Posterior vena cava (tissue), 2 donors: ENCODE measurements around the gene DDX51. TPM values are rescaled to one million over a fixed set of nuclear protein-coding genes. Genes with fewer than 3 reads are reported as not detected.
"Not testable (repeated sequence)": the region's sequence is repeated elsewhere in the genome, so short reads cannot be mapped to it uniquely, and the experiment has no call there.

ENCODE experiments used
- DNase-seq: peaks from one replicate; pipeline ENCODE4 v3.0.0-alpha.2; 2020; ENCODE audit warnings: low spot score
- intact Hi-C, 2 donors: fragments of 100-400 bp; cut with DNase I; formaldehyde crosslinking; loops; one replicate each; pipeline versions ENCODE4 v1.14.1 to v1.14.2; 2022 to 2023
- total RNA-seq, 2 donors: library from RNA; stranded (reverse); fragmentation: NEBNext Ultra II Directional; extraction: Animal tissue kit (Norgen Biotek cat#: 25700); gene quantifications; one replicate each; pipeline ENCODE4 v1.2.1, GENCODE V29; 2021
- donor health status: DM: yes; HTN: yes; CAD: no.
- donor health status: DM: yes; HTN: yes; CAD: no.

Gene DDX51
- total RNA-seq, 2 donors from 2014 or later = 9.7 to 10.2 TPM

DNA sequence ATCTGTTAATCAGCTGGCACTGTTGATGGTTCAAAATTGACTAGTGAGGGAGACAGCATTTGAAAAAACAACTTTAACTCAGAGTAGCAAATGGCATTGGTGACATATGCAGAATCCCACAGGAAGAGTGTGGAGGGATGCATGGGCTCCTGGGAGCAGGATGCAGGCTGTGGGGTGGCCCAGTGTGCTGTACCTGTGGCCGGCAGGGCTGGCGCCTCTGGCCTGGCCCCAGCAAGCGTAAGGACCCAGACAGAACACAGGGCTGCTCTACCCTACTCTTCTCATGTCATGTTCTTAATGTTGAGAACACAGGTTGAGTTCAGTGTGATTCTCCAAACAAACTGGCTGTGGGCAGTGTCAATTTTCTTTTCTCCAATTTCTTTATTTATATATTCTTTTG lies 33.4 kb downstream of the DDX51 start:
- intact Hi-C loops = no loop called here
- no peak for DNase-seq

DNA sequence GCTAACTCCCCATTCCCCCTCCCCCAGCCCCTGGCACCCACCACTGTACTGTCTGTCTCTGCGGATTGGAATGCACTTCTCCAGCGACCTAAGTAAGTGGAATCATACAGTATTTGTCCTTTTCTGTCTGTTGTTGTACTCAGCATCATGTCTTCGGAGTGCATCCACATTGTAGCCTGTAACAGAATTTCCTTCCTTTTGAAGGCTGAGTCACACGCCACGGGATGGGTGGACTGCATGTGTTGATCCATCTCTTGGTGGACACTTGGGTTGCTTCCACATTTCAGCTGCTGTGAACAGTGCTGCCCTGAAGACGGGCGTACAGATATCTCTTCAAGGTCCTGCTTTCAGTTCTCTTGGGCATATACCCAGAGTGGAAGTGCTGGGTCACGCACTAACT lies 34.4 kb downstream of the DDX51 start:
- intact Hi-C loops = no loop called here
- DNase-seq = no peak

DNA sequence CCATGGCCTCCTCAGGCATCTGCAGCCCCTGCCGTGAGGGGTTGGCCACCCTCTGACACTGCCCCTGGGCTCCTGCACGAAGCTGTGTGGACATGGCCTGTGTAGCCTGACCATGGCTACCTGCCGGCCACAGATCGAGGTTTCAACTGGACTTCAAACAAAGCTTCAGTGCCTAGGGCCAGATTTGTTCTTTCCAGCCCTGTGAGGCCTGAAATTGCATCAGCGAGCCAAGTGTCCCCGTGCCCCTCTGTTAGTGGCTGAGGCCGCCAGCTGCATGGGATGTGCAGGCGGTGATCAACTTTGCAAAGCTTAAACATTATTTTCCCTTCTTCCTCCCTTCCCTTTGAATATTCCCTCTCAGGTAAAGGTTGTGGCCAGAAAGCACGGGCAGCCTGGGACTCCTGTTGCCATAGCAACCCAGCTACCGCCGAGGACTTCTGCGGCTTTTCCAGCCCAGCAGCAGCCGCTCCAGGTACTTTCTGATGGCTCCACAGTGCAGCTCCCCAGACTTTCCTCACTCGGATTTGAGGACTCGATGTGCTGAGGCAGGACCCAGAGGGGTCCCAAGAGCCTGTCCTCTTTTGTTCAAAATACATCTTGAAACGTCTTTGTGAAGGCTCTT lies 35.8 kb downstream of the DDX51 start:
- intact Hi-C loops = no loop called here
- DNase-seq = no peak

DNA sequence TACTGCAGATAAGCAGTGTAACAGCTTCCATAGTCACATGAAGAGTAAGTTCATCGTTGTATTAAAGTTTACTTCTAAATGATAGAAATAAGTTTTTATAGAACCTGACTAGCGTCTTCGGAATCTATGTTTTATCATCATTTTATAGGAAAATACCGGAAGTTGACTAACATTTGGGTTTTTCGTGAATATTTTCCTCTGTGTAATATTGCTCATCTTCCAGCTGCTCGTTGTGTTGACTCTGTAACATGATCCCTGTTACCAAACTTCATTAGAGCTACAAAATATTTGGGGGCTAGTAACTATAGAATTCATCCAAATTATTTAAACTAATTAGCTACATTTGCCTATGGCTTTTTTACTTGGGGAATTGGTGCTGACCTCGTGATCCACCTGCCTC lies 37.2 kb downstream of the DDX51 start:
- intact Hi-C loops = no loop called here
- no peak for DNase-seq

DNA sequence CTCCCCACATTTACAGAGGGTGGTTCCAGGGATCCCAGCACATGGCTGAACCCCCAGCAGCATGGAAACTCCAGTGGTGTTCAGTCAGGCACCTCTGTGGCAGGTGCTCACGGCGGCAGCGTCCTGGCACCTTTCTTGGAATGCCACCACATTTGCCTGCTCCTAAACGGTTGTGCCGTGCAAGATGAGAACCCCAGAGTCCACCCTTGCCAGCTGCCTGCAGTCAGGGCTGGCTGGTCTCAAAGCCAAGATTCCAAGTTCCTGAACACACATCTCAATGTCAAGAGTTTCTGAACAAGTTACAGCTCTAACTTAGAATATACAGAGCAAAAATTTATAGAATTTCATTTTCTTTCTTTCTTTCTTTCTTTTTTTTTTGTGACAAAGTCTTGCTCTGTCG lies 38.7 kb downstream of the DDX51 start:
- intact Hi-C loops = no loop called here
- DNase-seq = no peak

DNA sequence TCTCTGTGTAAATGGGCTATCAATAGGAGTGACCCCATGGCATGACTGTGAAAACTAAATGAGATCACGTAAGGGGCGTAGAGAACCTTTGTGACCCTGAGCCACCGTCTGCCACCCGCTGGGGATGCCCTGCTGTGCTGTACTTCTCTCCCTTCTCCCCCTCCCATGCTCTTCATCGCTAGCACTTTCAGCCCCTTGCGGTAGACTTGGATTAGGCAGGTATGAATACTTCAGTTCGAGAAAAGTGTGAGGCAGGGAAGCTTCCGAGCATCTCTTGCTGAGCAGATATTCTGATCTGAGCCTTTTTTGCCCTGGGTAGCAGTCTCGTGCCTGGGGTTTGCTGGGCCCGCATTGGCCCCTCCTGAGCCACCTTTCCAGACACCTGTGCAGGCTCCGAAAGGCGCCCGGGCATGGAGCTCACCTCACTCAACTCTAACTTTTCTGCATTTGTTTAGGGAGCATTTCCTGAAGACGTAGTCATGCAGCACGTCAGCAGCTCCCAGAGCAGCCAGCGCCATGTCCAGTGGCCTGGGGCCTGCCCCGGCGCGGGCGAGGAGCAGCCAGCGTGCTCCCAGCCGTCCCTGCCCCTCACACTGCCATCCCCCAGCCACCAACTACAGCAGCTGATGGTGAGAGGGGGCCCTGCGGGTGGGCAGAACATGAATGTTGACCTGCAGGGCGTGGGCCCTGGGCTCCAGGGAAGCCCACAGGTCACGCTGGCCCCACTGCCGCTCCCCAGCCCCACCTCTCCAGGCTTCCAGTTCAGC lies 40.4 kb downstream of the DDX51 start:
- DNase-seq = no peak
- intact Hi-C loops = no loop called here

DNA sequence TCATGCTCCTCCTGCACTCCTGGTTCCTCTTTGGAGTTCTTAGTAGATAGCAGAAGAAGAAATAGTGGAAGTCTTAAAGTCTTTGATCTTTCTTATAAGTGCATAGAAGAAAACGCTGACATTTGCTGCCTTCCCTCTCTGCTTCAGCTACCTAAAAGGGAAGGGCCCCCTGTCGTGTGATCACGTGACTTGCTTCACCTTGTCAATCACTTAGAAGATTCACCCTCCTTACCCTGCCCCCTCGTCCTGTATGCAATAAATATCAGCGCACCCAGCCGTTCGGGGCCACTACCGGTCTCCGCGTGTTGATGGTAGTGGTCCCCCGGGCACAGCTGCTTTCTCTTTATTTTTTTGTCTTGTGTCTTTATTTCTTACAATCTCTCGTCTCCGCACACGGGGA lies 41.0 kb downstream of the DDX51 start:
- intact Hi-C loops, DNase-seq: not testable (repeated sequence)

DNA sequence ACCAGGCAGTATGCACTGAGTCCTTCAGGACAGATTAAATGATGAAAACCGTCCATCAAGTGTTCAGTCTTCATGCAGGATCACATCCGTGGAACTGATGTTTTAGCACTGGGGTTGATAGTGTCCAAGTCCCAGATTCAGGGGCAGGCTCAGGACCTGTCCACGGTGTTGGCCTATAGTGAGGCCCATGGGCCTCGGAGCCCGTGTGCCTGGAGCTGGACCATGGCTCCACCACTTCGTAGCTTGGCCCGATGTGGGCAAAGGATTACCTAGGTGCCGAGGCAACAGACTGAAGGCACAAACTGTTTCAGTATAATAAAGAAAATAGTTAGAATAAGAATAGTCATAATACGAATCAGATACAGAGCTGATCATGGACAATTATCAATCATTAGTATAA lies 41.8 kb downstream of the DDX51 start:
- intact Hi-C loops = no loop called here
- no peak for DNase-seq

DNA sequence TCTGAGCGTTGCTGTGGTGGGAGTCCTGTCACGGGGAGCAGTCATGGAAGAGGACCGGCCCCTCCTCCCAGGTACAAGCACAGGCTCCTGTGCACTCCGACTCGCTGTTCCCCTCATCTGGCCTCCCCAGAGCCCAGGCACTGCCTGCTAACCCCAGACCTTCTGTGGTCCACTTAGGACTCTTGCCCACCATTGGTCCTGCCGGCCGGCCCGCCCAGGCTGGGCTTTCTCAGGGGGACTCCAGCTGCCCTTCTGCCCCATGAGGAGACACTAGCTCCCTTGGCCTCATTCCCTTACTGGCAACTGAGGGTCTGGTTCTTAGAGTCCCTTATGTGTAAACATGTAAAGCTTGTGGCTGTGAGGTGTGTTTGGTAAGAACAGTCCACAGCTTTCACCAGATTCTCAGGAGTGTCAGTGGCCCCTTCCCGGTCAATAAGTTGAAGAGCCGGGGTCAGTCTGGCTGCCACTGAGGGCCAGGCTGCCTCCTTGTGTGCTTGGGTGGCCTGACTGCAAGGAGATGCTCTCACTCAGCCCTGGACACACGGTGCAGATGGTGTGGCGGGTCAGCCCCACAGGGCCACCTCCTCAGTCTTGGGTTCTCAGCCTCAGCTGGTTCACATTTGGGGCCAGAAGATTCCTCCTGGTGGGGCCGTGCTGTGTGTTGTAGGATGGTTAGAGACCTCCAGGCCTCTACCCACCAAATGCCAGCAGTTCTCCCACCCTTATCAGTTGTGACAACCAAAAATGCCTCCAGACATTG lies 43.6 kb downstream of the DDX51 start:
- intact Hi-C loops = no loop called here
- no peak for DNase-seq

DNA sequence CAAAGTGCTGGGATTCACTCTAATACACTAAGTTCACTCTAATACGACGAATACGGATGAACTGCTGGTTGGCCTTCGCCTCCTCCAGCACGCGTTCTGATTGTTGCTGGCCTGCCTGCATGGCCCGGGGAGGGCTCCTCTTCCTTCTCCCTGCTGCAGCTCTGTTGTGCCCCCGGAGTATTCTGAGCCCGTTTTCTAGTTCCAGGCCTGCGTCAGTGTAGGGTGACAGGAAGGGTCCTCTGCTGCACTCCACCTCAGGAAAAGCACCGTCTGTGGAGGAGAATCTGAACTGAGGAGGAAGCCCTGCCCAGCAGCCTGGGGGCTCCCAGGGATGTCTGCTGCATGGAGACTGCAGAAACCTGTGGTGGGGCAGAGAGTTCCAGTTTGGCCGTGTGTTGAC lies 44.4 kb downstream of the DDX51 start:
- DNase-seq = no peak
- intact Hi-C loops = no loop called here

DNA sequence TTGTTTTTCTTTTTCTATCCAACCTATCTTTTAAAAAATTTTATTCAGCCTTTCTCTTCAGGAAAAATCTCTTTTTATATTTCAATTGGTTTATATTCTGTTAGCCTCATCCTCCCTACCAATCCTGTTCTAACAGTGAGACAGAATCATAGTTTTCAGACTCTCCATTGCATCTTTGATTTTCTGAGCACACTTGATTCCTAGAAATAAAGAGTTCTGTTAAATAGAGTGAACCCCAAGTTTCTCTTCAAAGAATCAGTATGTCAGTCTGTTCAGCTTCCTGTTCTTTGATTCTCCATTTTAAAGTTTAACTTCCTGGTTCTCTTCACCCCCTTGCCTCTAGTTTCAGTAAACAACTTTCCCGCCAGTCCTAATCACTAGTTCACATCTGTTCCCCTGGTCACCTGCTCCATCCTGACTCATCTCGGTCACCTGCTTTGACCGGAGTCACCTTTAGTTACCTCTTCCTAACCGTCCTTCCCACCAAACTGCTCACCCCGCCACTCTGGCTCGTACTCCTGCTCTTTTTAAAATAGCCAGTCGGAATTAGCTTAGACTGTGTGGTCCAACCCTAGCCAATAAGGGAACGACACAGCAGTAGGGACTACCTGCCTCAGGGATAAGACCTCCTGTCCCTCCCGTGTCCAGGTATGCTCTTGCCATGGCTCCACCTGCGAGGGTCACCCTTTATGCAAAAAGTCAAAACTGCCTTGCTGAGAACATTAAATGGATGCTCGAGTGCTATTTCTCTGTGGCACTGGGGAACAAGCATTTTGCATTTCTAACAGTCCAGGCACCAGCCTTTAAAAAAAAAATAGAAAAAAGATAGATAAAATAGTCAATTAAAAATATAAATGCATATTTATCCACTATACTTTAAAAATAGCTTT lies 48.4 kb downstream of the DDX51 start:
- DNase-seq = no peak
- intact Hi-C loops = no loop called here

DNA sequence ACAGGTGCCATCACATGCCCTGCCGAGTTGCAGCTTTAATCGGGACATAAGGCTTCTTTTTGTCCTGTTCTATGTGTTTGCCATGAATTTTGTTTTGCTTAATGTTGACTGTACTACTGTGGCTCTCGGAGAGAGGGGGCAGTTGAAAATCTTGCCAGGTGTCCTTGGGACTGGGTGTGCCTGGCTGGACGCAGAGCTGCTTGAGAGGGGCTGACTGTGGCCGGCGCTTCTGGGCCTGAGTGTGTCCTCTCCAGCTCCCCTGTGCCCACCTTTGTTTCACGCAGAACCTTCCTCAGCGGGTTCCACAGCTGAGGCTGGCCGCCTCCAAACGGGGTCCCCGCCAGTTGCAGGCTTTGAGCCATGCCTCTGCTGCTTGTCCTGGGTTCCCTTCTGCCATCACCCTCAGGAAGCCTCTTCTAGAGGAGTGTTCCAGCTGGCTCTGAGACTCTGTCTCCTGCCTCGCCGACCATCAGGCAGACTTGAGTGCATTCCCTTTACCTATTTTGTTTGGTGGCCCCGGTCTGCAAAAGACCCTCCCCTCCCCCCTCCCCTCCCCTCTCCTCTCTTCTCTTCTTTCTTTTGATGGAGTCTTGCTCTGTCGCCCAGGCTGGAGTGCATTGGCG lies 49.7 kb downstream of the DDX51 start:
- no peak for DNase-seq
- intact Hi-C loops = no loop called here

DNA sequence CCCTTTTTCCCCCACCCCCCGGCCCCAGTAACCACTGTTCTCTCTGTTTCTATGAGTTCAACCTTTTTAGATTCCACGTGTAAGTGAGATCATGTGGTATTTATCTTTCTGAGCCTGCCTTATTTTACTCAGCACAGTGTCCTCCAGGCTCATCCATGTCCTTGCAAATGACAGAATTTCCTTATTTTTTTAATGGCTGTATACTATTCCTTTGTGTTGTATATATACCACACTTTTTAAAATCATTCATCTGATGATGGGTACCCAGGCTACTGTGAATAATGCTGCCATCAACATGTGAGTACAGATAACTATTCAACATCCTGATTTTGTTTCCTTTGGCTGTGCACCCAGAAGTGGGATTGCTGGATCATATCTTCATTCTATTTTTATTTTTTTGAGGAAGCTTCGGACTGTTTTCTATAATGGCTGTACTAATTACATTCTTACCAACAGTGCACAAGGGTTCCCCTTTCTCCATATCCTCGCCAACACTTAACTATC lies 54.7 kb downstream of the DDX51 start:
- intact Hi-C loops = no loop called here
- DNase-seq = no peak

Other genes with a start within 250 kb of the DDX51 start
- 10 to 100 TPM; 23.0 to 23.8 TPM for gene ULK1, start 249.7 kb downstream of the DDX51 start, total RNA-seq
- 10 to 100 TPM; 12.5 to 16.1 TPM for gene PUS1, start 215.0 kb downstream of the DDX51 start, total RNA-seq
- gene EP400, start 194.4 kb downstream of the DDX51 start, total RNA-seq = 10 to 100 TPM; 32.6 to 35.2 TPM
- gene NOC4L, start 138 bp upstream of the DDX51 start, total RNA-seq = 10 to 100 TPM; 11.2 to 13.6 TPM
- gene GALNT9, start 185.3 kb upstream of the DDX51 start, total RNA-seq = not detected